ENCODE data around the gene IP6K2.
"Not testable (repeated sequence)": the region's sequence is repeated elsewhere in the genome, so short reads cannot be mapped to it uniquely, and the experiment has no call there.

DNA sequence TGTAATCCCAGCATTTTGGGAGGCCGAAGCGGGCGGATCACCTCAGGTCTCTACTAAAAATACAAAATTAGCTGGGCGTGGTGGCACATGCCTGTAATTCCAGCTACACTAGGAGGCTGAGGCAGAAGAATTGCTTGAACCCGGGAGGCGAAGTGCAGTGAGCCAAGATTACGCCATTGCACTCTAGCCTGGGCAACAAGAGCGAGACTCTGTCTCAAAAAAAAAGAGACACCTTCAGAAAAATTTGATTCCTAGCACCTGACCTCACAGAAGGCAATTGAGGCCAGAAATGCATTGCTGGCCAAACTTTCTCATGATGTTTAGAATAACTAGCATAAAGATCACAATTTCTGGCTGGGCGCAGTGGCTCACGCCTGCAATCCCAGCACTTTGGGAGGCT is 24.2 kb upstream of the IP6K2 start:
- TF ChIP-seq POLR2A (IDR thresholded peaks at IDR 0.05): not testable (repeated sequence)
- TF ChIP-seq, protein P1, sequence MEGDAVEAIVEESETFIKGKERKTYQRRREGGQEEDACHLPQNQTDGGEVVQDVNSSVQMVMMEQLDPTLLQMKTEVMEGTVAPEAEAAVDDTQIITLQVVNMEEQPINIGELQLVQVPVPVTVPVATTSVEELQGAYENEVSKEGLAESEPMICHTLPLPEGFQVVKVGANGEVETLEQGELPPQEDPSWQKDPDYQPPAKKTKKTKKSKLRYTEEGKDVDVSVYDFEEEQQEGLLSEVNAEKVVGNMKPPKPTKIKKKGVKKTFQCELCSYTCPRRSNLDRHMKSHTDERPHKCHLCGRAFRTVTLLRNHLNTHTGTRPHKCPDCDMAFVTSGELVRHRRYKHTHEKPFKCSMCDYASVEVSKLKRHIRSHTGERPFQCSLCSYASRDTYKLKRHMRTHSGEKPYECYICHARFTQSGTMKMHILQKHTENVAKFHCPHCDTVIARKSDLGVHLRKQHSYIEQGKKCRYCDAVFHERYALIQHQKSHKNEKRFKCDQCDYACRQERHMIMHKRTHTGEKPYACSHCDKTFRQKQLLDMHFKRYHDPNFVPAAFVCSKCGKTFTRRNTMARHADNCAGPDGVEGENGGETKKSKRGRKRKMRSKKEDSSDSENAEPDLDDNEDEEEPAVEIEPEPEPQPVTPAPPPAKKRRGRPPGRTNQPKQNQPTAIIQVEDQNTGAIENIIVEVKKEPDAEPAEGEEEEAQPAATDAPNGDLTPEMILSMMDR (IDR thresholded peaks at IDR 0.05): not testable (repeated sequence)
